ENCODE results near the gene GINS2.

The GINS2 gene

GRCh38 chr16:85688586-85689284 lies at the start of gene GINS2:
TSS of gene GINS2 (minus strand) at chr16:85688954. CDS start at chr16:85688898, 56 bp downstream.
- DNase-seq (ENCODE audit: low read depth in 2 of 2), result peak; percentile 79 to 83

- DNase-seq (ENCODE audit: low read depth in 2 of 2), result no peak
These were observed 48.2 kb upstream of the GINS2 start for GRCh38 chr16:85736921-85737320.

DNA sequence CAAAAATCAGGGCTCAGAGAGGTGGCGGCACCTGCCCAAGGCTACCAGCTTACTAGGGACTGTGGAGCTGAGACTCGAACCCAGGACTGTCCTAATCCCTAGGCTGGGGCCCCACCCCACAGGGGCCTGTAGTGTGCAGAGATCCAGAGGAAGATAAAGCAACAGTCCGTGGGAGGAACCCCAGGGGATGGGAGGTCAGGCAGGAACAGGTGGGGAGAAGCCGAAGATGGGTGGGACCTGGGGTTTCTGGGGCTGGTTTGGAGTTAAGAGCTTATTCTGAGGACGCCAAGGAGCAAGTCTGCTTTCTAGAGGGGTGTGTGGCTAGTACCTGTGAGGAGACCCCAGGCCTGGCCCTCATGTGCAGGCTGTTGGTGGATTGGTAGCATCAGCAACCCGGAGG lies 47.2 kb upstream of the GINS2 start:
- DNase-seq (ENCODE audit: low read depth in 2 of 2), result no peak

DNA sequence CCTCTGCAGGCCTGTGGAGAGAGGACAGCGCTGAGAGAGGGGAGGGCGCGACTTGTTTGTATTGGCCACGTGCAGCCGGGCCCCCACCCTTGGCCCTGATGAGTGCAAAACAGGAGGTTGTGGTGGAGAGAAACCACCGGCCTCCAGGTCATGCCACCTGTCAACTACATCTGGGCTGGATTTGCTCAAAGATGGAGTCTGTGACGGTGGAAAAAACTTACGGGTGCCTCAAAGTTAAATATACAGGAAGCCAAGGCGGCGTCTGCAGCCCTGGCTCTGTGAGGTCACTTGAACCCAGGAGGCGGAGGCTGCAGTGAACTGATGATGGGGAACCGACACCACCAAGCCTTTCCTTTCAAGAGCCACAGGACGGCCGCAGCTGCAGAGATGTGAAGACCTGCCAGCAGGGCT lies 46.5 kb upstream of the GINS2 start:
- no peak for DNase-seq (ENCODE audit: low read depth in 2 of 2)

DNA sequence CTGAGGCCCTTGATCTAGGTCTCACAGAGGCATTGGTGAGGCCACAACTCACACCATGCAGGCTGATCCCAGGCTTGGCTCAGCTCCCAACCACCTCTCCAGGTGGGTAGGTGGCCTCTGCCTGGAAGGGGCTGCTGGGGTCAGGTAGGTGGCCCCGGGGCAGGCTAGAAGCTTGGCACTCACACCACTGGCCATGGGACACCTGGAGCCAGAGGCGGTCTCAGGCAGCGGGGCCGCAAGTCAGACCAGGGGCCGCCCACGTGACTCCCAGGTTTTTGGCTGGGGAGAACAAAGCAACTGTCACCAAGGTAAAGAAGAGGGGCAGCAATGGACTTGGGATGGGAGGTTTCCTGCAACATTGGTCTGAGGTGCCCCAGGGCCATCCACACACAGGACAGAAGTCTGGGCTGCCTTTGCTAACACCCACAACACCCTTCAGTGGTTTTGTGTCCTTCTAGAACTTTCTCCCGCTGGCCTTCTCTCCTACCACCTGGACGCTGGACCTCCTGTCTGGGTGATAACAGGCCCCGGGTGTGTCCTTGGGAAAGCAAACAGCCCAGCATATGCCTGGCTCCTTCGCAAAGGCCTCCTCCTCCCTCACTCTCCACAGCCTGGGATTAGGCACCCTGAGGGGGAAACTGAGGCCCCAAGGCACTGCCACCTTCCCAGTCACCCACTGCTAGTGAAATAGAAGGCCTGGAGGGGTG lies 45.7 kb upstream of the GINS2 start:
- DNase-seq (ENCODE audit: low read depth in 2 of 2), result no peak

GRCh38 chr16:85733839-85734170 lies 45.1 kb upstream of the GINS2 start:
- DNase-seq (ENCODE audit: low read depth in 2 of 2), result no peak

DNA sequence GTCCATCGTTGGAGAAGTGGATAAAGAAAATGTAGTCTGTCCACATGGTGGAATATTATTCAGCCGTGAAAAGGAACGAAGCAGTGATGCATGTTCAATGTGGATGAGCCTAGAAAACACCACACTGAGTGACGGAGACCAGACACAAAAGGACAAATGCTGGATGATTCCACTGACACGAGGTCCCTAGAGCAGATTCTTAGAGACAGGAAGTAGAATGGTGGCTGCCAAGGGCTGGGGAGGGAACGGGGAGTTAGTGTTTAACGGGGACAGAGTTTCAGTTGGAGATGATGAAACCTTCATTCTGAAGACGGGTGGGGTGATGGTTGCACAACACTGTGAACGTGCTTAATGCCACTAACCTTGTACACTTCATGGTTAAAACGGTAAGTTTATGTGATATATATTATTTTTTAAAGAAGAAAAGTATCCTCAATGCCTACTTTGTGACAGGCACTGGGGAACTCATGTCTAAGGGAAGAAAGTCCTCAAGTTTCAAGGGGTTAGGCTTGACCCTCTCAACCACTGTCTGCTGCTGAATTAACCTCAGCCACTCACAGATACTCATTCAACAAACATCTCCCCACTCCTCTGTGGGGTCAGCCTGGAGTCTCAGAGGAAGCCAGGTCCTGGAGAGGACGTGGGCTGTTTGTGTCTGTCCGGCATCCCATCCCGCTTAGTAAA lies 44.5 kb upstream of the GINS2 start:
- DNase-seq (ENCODE audit: low read depth in 2 of 2), result no peak

DNA sequence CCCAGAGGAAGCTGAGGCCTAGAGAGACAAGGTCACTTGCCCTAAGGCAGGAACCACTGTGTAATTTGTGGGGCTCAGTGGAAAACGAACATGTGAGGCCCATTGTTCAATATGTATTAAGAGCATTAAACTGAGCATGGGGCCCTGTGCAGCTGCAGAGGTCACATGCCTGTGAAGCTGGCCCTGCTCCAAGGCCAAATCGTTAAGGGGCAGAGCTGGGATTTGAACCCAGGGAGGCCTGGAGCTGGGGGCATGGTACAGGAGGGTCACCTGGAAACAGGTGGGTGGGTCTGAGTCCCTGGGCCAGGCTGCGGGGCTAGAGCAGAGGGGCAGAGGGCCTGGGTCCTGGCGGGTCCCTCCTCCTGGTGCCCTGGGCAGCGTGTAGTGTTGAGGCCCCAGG lies 42.4 kb upstream of the GINS2 start:
- DNase-seq (ENCODE audit: low read depth in 2 of 2), result no peak

- DNase-seq (ENCODE audit: low read depth in 2 of 2), result no peak
These were observed 41.4 kb upstream of the GINS2 start for GRCh38 chr16:85730186-85730465.

DNA sequence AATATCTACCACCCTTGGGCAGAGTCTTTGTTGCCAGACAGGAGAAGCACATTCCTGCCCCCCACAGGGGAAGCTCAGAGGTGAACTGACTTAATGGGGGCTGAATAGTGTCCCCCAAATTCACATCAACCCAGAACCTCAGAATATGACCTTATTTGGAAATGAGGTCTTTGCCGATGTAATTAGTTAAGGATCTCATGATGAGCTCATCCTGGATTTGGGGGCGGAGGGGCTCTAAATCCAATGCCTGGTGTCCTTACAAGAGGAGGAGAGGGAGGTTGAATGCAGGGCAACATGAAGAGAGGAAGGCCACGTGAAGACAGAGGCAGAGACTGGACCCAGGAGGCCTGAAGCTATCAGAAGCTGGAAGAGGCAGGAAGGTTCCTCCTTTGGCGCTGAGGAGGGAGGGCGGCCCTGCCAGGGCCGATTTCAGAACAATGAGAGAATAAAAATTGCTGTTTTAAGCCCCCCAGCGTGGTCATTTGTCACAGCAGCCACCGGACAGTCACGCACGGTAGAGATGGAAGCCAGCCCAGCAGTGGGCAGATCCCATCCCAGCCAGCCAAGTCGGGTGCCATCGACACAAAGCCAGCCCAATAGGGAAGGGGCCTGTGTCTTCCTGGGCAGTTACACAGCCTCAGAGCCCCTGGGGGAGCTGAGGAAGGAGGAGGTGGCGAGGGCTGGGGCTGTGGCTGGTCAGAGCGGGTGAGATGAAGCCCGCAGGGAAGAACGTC lies 40.9 kb upstream of the GINS2 start:
- no peak for DNase-seq (ENCODE audit: low read depth in 2 of 2)

DNA sequence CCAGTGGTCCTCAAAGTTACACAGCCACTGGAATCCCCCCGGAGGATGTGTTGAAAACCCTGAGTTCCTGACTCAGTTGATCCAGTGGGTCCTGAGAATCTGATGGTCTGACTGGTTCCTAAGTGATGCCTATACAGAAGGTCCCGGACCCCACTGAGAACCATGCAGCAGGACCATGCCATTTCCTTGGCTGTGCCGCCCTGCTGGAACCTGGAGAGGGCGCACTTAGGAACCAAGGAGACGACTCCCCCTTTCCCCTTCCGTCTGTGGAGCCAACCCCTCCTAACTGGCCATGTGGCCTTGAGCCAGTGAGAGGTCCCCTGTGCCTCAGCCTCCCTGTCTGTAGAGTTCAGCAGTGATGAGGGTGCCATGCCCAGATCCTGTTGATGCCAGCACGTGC lies 40.1 kb upstream of the GINS2 start:
- no peak for DNase-seq (ENCODE audit: low read depth in 2 of 2)

- DNase-seq (ENCODE audit: low read depth in 2 of 2), result no peak
These were observed 36.2 kb upstream of the GINS2 start for GRCh38 chr16:85724936-85725335.

- DNase-seq (ENCODE audit: low read depth in 2 of 2), result no peak
These were observed 35.5 kb upstream of the GINS2 start for GRCh38 chr16:85724126-85724879.

DNA sequence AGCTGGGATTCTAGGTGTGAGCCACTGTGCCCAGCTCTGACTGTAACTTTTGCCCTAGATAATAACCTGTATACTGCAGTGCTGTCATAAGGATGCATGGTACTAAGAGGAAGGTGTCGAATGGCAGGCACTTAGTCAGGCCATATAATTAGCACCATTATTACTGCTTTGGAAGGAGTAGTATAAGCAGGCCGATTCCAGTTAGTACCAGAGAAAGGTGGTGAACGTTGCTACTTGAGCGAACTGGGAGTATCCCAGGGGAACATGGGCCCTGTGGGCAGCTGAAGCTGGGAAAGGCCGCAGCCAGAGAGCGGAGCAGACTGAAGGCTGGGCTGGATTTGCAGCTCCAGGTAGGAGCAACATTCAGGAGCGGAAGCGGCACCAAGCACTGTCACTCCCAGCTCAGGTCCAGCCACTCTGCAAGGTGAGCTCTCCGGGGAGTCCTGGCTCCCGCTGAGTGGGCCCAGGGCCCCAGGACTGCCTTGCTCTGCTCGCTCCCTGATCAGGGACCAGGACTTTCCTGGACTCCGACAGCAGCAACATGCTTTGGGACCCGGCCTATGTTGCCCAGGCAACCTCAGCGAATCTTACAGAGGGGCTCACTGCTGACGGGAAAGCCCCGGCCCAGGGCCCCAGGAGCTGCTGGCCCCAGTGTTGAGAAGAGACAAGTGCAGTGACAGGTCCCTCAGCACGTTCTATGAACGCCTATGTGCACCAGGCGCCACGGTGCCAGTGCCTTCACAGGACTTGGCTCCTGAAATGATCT lies 33.6 kb upstream of the GINS2 start:
- no peak for DNase-seq (ENCODE audit: low read depth in 2 of 2)

DNA sequence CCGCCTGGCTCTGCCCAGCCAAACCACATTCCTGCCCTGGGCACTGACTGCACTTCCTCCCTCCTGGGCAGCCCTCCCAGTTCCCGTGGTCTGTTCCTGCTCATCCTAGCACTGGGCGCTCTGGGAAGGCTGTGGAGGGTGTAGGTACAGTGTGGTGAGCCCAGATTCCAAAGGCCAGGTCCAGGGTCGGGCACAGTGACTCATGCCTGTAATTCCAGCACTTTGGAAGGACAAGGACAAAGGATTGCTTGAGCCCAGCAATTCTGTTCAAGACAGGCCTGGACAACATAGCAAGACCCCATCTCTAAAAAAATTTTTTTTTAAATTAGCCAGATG lies 31.5 kb upstream of the GINS2 start:
- no peak for DNase-seq (ENCODE audit: low read depth in 2 of 2)

GRCh38 chr16:85719605-85720301 lies 31.0 kb upstream of the GINS2 start:
- no peak for DNase-seq (ENCODE audit: low read depth in 2 of 2)

GRCh38 chr16:85718682-85719081 lies 29.9 kb upstream of the GINS2 start:
- no peak for DNase-seq (ENCODE audit: low read depth in 2 of 2)

GRCh38 chr16:85718153-85718477 lies 29.4 kb upstream of the GINS2 start:
- no peak for DNase-seq (ENCODE audit: low read depth in 2 of 2)

- DNase-seq (ENCODE audit: low read depth in 2 of 2), result peak; percentile 11 to 15
These were observed 28.8 kb upstream of the GINS2 start for GRCh38 chr16:85717393-85718152.

DNA sequence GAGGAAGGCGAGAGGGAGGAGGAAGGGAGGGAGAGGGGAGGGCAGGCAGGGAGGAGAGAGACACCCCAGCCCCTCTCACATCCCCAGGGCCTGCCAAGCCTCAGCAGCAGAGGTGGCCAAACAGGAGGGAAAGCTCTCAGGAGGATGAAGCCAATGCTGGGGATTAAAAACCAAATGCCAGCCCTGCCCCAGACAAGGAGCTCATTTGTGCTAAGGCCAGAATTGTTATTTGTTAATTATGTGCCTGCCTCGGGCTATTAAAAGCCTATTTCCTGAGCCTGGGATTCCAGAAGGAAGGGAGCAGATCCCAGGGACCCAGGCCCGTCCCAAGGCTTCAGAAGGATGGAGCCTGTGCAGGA lies 27.9 kb upstream of the GINS2 start:
- DNase-seq (ENCODE audit: low read depth in 2 of 2), result no peak
